GM18526 (cell line): ENCODE measurements around the gene CNGA3.

Experiments used
- POLR2A ChIP-seq: IDR thresholded peaks from 3 replicates; pipeline ENCODE4 v1.6.1; 2011; ENCODE audit not compliant: insufficient read length; ENCODE audit errors: extremely low read depth

The CNGA3 gene

DNA sequence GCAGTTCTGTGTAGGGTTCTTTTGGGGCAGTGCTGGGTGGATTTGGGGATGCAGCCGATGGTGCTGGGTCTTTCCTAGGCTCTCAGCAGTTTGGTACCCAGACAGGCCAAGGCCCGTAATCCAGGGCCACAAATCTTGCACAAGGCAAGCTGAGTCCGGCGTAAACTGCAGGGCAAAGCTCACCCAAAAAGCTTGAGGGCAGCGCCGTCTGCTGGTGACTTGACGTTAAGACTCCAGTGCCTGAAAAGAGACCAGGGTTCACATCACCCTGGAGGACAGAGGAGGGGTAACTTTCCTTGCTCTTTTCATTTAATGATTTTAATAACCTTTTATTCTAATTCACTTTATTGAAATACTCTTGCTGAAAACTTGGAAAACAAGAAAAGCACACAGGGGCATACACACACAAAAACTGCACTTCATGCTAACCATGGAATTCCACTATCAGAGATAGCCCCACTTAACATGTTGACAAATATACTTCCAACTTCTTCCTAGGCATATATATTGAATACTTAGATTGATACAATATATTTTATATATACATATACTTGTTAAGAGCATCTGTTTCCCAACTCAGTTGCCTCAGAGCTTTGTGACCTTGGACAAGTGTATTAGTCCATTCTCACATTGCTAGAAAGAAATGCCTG is 38.9 kb downstream of the CNGA3 start:
- no peak for TF ChIP-seq POLR2A

GRCh38 chr2:98387478-98387877 is 41.2 kb downstream of the CNGA3 start:
- no peak for TF ChIP-seq POLR2A

DNA sequence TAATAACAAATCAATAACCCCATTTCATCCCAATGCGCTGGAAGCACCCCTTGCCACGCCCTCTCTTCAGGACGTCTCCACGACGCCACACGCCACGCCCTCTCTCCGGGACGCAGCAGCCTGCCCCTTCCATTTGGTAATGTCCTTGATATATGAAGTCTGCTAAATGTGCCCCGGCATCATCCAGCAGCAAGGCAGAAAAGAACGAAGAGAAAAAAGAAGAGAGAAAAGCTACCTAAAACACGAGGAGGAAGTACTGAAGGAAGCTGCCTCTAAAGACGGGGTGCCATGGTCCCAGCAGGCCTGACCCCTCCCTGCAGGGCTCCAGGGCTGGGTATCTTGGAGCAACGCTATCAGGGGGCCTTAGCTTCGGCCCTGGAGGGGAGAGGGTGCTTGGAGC is 41.8 kb downstream of the CNGA3 start:
- TF ChIP-seq POLR2A, result no peak

GRCh38 chr2:98388601-98389250 is 42.5 kb downstream of the CNGA3 start:
- no peak for TF ChIP-seq POLR2A

DNA sequence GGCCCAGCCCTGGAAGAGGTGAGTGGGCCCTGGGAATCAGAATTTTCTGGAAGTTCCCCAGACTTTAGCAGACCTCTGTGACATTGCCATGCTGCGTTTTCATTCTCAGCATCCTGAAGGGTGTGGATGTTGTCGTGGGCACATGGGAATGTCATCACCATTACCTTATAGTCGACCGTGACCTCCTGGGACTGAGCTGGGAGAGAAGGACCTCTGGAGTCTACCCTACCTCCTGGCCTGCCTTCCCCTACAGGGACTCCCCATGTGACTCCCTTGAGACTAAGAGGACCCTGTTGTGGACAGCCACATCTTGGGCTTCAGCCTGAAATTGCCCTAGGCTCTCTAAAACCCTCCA is 43.0 kb downstream of the CNGA3 start:
- no peak for TF ChIP-seq POLR2A

DNA sequence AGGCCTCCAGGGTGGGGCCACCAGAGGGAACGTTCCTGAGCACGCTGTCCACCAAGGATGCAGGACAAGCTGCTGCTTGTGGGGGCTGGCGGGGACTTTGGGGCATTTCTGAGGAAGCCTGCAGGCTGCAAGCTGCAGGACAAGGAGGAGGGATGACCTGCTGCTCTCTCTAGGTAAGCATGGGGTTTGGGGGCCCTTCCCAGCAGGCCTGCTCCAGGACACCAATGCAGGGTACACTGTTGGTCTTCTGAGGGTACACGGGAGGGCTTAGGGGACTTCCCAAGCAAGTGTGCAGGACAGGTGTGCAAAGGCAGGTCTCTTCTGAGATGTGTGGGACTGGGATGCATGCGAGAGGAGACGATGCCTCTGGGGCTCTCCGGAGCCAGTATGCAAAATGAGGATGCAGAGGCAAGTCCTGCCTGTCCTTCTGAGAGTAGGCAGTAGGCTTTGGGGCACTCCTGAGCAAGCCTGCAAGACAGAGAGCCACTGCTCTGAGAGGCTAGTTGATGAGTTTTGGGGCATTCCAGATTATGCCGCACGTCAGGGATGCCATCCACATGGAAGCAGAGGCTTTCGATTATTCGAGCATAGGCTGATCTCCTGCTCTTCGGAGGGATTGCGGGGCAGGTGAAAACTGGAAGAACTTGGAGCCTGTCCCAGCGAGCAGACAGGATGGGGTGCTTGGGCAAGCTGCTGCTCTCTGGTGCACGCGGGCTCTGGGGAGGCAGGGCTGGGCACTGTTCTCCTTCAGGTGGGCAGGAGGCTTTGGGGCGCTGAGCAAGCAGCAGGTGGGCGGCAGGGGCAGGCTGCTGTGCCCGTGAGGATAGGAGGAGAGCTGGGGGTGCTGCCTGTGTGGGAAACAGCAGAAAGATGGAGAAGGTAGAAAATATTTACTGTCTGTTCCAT is 44.6 kb downstream of the CNGA3 start:
- no peak for TF ChIP-seq POLR2A

DNA sequence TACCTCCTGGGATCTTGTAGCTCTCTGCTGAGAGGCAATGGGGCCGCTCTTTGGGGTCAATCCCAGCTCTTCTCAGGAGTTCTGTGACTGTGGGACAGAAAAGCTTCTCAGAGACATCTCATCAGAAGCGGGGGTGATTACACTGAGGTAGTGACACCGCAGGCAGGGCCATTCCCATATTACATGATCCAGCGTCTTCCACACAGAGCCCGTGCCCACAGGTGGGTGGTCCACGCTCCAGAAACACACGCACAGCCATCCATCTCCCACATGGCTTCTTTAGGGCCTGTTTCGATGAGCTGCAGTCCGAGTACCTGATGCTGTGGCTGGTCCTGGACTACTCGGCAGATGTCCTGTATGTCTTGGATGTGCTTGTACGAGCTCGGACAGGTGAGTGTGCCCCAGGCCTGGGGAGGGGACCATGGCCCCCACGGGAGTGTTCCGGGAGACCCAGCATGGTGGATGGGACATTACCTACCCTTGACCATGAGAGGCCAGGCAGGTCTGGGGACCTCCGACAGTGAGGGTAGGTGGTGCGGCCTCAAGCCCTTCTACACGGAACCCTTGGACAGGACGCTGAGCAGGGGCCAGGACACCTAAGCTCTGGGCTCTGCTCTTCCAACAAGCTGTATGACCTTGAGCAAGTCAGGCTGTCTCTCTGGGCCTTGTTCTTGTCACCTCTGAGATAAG is 45.5 kb downstream of the CNGA3 start:
- no peak for TF ChIP-seq POLR2A

GRCh38 chr2:98393354-98393753 is 47.1 kb downstream of the CNGA3 start:
- TF ChIP-seq POLR2A, result no peak

- no peak for TF ChIP-seq POLR2A
These were observed 48.4 kb downstream of the CNGA3 start for GRCh38 chr2:98394595-98395153.

GRCh38 chr2:98395977-98396376 is 49.7 kb downstream of the CNGA3 start:
- TF ChIP-seq POLR2A, result no peak

DNA sequence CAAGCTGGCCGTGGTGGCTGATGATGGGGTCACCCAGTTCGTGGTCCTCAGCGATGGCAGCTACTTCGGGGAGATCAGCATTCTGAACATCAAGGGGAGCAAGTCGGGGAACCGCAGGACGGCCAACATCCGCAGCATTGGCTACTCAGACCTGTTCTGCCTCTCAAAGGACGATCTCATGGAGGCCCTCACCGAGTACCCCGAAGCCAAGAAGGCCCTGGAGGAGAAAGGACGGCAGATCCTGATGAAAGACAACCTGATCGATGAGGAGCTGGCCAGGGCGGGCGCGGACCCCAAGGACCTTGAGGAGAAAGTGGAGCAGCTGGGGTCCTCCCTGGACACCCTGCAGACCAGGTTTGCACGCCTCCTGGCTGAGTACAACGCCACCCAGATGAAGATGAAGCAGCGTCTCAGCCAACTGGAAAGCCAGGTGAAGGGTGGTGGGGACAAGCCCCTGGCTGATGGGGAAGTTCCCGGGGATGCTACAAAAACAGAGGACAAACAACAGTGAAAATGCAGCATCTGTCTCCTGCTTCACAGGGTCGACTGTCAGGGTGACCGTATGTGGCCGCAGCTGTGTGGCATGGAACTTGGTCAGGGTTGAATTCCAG is 50.6 kb downstream of the CNGA3 start:
- no peak for TF ChIP-seq POLR2A

- no peak for TF ChIP-seq POLR2A
These were observed 52.9 kb downstream of the CNGA3 start for GRCh38 chr2:98399140-98399539.

DNA sequence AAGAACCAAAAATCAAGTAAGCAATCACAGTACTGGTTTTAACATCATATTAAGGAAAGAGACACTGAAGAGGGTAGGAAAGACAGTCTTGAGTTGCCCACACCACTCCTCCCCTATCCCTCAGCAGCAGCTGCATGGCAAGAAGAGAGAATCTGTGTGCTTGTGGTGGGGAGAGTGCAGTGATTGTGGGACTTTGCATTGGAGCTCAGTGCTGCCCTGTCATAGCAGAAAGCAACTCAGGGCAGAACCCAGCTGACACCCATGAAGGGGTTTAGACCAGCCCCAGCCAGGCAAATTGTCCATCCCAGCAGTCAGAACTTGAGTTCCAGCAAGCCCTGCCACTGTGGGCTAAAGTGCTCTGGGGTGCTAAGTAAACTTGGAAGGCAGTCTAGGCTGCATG is 57.6 kb downstream of the CNGA3 start:
- TF ChIP-seq POLR2A, result no peak

DNA sequence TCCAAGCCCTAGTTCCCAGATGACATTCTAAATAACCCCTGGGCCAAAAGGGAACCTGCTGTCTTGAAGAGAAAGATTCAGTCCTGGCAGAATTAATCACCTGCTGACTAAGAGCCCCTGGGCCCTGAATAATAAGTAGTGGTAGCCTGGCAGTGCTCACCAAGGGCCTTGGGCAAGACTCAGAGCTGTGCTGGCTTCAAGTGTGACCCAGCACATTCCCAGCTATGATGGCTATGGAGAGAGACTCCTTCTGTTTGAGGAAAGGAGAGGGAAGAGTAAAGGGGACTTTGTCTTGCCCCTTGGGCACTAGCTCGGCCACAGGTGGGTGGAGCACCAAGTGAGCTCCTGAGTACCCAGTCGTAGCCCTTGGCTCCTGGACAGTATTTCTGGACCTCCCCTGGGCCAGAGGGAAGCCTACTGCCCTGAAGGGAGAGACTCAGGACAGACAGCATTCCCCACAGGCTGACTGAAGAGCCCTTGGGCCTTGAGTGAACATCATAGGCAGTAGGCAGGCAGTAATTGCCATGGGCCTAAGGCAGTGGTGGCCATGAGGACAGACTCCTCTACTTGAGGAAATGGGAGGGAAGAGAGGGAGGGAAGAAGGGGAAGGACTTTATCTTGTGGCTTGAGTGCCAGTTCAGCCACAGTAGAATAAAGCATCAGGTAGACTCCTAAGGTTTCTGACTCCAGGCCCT is 58.4 kb downstream of the CNGA3 start:
- no peak for TF ChIP-seq POLR2A
